ENCODE measurements around the gene ZFYVE21.

The ZFYVE21 gene

DNA sequence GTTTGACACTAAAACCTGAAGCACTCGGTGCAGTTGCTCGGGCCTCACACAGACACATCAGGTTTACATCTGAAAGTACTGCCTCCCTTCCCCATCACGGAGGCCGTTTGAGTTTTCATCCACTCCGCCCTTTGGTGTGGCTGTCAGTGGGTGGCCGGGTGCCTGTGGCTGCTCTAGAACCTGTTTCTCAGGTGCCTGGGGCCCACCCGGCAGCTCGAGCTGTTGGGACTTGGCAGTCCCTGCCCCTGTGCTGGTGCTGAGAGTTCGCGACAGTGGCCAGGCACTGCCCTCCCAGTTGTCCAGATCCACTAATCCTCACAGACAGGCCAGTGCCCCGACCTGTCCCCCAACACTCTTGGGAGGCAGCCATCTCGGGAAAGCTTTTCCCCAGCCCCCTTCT is 22.7 kb upstream of the ZFYVE21 start:
- DNase-seq, result no peak

DNA sequence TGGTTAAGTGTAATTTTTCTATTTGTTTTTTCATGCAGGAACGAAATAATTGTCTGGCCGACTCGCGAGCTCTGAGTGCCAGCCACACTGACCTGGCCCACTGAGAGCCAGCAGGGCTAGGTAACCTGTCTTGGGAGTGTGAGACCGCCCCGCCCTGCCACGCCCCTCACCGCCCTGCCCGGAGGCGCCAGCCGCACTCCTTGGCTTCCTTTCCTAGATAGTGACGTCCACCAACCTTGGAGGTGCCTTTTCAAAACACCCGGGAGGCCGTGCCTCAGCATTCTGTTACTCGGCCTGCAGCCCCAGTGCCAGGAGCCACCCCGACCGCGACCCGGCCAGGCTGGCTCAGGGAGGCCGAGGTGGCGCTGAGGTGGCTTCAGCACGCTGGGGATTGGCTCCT is 22.1 kb upstream of the ZFYVE21 start:
- DNase-seq, result no peak

DNA sequence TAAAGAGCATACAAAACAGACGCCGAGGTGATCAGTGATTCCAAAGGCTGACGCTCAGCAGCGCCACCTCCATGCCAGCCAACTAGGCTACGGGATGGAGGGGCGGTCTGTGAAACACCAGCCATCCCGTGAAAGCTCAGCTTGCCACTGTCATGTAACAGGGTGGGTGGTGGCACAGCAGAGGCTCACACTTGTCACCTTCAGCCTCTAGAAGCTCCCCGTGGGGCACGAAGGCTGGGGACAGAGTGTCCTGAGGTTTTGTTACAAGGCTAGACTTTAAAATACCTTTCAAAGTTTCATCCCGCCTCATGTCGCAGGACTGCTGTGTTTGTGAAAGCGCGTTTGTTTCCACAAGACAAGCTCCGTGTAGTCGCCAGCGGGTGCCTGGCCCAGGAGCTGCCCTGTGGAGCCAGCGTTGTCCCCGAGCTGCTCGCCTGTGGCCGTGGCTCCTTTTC is 21.0 kb upstream of the ZFYVE21 start:
- DNase-seq, result no peak

DNA sequence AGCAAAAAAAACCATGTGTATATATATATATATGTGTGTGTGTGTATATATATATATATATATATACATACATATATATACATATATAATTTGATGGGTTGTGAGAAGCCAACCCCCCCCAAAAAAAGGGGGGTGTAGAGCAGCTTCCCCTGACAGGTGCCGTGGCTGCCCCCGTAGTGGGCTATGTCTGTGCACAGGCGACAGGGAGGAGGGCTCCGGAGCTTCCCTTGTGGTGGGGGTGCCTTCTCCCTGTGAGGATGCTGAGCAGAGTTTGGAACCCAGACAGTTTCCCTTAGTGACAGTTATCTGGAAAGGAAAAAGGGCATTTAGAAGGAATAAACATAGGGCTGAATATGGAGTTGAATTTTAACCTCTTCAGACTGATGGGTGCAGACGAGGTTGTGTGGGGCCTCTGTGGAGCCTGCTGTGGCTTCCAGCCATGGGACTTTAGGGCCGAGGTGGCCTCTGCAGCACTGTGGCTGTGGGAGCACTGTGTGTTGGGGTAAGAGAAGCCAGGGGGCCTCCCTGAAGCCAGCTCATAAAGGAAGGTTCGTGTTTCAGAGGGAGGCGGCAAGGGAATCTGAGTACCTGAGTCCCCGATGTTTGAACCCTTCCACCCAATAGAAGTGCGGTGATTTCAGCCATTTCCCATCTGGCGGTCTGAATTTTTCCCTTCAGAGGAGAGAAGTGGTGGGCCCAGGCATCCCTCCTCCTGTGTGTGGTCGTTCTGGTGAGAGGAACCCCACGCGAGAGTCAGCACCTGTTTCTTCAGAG is 20.1 kb upstream of the ZFYVE21 start:
- no peak for DNase-seq

DNA sequence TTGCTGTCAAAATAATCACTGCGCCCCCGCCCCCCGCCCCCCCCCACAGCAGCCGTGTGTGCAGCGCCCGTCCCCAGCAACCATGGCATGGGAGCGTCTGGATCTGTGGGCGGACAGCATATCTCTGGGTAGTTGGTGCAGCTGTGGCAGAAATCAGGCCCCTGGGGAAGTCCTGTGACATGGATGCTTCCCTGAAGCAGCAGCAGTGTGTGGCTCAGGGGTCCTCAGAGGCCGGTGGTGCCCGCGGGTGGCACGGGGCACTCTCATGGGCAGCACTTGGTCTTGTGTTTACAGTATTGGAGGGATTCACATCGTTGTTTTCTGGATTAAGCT is 19.6 kb upstream of the ZFYVE21 start:
- DNase-seq, result no peak

DNA sequence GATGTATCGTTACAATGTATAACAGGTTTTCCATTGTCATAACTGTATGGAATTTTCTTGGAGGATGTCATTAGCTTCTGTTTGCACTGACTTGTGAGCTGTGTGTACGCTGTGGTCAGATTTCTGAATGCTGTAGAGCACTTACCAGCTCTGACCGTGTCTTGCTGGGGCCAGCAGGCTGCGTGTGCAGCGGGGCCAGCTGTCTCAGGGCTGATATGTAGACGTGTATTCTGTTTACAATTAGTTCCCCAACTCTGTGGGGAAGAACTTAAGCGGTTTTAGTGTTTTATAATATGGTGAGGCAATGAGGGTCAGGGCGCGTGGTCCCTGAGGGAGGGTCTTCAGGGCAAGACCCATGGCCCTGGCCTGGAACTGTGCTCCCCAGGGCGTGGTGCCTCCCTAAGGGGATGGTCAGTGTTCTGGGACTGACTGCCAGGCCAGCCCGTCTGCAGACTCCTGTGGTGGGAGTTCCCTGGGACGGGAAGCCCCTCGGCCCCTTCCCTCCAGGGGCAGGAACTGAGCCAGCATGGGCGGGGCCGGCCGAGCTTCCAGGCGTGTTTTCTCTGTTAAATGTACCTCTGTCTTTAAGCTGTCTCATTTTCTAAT is 19.0 kb upstream of the ZFYVE21 start:
- no peak for DNase-seq

DNA sequence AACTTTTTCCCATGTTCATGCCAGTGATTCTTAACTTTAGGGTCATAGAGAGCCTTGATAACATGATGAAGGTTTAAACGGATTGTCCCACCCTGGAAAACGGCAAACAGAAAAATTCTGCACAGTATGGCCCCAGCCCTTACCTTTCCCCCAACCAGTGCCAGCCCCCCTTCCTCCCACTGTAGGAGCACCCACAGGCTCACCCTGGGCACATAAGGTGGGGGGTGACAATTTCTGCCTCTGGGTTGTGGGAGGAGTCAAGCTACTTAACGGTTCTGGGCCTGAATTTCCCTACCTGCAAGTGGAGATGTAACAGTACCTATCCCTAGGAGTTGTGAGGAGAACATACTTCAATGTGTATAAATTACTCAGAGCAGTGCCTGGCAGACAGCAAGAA is 18.4 kb upstream of the ZFYVE21 start:
- no peak for DNase-seq

DNA sequence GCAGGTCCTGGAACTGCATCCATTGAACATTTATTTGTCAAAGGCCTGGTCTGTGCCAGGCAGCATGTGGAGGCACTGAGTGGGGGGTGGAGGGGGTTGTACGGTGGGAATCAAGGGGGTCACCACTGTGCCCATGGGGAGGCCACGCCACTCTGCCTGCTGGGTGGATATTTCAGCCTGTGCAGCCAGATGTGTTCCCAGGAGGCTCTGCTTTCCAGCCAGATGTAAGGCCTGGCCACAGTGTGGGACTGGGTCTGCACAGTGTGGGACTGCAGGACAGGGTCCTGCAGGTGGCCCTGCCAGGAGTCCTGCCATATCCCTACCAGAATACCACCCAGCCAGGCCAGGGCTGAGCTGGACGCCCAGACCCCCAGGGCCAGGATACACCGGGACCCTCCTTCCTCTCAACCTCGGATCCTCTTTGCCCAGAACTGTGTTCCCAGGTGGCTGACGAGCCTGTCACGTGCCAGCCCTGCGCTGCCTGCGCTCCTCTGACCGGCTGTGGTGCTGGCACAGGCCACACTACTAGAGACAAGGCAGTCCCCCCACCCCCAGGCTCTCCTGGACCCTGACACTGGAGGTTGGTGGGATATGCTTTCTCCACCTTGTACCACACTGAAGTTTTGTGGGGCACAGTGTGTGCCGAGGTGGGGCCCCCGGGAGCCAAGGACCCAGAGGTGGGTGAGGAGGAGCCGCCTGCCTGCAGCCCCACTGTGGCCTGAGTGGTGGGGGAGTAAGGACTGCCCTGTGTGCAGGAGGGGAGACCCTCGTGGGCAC is 17.8 kb upstream of the ZFYVE21 start:
- DNase-seq, result no peak

DNA sequence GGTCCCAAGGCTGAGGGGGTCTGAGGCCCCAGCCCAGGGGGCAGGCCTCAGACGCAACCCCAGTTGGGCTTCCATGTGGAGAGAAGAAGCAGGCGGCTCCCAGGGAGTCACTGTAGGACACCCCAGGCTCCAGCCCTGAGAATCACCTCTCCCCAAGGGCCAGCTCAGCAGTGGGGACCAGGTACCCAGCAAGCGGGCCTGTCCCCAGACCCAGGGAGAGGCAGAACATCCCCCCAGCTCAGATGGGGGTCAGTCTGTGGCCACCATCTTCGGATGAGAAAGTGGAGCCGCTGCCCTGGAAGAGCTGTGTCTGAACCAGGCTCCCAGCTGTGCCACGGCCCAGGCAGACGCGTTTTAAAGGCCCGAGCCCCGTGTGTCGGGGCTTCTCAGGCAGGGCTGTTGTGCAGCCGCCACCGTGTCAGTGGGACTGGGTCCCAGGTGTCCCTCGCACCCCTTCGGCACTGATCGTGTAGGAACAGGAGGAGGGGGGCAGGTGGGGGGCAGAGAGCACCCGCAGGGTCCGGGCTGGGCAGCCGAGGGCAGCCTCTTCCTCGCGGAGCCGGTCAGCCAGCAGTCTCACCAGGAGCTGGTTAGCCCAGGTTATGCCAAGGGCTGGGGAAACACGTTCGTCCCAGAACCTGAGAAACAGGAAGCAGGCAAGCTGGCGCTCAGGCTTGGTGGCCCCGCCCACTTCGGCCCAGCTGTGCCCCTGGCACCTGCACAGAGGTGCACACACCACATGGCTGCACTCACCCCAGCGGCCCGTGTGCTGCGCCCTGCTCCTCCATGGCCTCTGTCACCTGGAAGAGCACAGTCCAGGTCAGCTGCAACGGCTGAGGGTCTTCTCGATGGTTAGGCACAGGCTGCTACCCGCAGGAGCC is 17.0 kb upstream of the ZFYVE21 start:
- no peak for DNase-seq

DNA sequence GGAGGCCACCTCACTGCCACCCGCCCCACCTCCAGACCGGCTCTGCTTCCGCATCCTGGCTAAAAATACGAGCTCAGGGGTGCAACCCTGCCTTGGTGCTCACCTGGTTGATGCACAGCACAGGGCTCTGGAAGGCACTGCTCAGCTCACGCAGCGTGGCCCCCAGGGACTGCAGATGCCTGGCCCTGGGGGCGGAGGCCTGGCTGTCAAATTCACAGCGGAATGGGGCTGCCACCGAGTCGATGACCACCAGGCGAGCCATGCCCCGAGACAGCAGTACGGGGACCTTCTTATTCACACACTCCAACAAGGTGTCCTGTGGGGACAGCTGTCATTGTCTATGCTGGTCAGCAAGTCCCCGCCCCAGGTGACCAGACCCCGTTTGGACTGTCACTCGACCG is 16.3 kb upstream of the ZFYVE21 start:
- DNase-seq, result no peak

DNA sequence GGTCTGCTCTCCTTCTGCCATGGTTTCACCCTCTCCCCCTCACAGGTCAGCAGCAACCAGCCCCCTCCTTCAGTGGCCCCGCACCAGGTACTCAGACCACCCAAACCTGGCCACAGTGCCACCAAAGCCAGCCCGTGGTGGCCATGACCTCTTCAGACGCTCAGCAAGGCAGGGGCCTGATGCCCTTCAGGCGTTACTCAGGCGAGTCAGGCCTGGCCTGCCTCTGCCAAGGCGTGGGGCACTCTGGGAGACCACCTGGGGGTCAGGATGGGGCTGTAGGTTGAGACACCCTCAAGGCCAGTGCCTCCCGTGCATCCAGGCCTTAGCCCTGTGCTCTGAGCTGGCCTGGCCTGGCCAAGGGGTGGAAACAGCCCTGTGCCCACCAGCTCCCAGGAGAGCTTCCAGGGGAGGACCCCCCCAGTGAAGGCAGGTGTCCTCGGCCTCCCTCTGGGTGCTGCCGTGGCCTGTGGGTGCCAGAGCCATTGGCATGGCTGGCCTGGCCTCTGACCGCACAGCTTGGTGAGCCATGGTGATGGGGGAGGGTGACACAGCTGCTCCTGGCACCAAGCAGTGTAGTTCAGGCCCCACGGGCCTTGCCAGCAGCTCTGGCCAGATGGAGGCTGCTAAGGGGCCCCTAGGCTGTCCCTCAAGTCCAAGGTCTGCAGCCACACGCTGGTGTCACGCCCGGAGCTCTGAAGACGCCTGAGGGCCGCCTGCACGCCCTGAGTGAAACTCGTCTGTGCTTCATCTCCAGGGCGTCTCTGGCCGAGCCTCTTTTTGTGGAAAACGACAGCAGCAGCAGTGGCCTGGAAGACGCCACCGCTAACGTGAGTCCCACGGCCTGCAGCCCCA is 15.5 kb upstream of the ZFYVE21 start:
- no peak for DNase-seq

DNA sequence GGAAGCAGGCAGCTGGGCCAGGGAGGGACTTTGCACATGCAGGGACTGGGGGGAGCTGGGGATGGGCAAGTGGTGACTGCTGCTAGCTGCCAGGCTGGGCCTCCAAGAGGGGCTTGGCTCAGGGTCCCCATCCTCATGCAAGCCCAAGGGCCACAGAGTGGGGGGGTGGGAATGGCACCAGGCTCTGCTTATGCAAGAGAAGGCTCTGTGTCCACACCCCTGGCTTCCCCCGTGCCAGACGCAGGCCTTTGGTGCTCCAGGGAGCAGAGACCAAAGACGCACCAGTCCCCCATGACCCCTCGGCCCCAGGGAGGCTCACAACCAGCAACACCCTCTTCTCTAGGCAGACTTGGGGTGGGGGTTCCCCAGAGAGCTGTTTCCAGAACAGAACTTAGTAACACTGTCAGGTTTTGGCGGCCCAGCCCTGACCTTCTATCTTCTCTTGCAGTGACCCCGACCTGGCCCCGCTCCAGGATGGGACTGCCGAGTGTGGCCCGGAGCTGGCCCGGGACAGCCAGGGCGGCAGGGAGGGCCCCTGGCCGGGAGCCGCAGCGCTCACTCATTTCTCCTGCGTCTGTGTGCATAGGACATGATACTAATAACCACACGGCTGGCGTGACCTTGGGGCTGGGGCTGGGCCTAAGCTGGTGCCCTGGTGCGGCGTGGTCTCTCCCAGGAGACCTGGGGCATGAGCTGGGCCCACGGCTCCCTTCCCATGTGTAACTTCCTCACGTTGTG is 14.7 kb upstream of the ZFYVE21 start:
- DNase-seq, result no peak

DNA sequence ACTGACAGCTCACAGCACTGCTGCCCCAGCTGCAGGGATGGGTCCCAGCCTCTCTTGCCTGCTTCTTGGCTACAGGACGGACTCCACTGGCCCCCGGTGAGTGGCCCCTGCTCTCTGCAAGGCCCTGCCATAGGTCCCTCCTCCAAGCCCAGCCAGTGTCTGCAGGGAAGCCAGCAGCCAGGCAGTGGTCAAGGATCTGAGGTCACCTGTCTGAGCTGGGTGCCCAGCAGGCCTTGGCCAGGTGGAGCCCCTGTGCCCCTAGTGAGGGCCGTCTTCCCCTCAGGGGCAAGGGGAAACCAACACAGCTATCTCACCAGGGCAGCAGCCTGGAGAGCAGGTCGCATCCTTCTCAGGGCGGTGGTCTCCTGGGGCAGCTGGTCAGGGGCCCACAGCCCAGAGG is 13.5 kb upstream of the ZFYVE21 start:
- no peak for DNase-seq

DNA sequence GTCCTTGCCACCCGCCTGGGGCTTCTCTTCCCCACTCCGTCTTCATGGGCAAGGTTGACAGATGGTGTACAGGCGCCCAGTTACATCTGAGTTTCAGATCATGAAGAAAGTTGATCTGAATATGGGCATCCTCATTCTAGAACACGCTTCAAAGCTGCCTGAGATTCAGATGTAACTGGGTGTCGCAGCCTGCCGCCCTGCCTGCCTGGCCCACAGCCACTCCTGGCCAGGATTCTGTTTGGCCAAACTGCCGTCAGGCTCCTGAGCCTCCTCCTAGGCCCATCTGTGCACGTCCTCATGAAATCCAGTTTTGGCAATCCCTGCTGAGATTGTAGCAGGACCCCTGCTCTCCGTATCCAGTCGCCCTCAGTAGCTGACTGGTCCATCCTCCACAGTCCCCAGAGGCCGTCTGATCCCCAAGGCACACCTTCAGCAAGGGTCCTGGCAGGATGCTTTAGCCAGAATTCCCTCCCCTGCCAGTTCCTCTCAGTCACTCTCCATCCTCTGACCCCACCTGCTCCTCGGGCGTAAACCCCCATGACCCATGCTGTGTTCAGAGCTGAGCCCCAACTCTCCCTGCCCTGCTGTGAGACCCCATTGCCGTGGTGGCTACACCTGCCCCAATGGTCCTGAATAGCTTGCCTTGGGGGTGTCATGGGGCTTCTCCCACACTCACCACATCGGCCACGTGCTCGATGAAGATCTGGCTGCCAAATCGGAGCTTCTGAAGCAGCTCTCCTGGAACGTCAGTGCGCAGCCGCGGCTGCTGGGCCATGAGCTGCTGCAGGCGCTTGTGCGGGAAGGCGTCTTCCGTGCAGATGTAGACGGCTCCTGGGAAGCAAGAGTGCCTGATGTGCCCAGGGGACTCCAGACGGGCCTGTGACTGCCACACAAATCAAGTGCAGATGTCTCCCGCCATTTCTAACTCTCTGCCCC is 12.8 kb upstream of the ZFYVE21 start:
- no peak for DNase-seq

DNA sequence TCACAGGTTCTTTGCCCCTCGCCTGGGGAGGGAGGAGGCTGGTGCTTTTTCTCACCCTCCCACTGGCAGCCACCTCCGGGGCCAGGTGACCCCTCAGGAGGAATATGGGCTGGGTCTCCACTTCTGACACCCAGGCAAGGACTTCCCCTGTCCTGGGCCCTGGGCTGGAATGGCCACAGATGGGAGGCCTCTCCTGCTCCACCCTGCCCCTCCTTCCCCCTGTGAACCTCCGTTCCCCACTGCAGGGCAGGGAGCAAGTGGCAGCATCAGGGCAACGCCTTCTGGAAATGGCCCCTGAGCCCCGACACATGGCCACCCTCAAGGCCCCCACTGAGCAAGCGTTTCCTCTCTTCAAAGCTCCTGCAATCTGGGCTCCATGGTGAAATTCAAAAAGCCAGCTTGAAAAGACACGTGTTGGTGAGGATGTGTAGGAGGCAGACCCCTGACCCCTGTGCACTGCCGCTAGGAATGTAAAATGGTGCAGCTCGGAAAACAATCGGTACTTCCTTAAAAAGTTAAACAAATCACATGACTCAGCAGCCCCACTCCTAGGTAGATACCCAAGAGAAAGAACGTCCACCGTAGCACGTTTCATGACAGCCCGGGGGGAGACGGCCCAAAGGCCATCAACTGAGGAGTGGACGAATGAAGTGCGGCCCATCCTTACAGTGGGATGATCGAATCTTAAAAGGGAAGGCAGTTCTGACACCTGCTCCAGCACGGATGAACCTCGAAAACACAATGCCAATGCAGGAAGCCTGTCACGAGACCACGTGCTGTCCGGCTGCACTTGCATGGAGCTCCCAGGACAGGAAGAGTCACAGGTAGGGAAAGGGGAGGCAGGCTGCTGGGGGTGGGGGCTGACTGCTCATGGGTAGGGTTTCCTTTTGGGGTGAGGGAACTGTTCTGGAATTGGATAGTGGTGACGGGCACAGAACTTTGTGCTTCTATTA is 11.9 kb upstream of the ZFYVE21 start:
- DNase-seq, result no peak

DNA sequence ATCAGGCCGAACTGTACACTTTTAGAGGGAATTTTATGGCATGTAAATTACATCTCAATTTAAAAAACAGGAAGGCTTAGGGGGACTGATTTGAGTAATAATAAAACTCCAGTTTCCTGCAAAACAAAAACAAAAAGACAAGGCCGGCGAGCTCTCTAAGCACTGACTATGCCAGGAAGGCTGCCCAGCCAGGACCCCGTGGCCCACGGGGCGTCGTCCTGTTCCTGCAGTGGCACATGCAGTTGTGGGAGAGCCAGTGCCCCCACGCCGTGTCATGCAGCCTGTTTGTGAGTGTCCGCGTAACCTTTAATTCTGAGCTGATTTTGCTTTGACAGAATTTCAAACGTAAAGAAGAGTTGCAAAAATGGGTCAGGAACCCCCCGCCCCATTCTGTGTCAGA is 10.9 kb upstream of the ZFYVE21 start:
- DNase-seq, result no peak

DNA sequence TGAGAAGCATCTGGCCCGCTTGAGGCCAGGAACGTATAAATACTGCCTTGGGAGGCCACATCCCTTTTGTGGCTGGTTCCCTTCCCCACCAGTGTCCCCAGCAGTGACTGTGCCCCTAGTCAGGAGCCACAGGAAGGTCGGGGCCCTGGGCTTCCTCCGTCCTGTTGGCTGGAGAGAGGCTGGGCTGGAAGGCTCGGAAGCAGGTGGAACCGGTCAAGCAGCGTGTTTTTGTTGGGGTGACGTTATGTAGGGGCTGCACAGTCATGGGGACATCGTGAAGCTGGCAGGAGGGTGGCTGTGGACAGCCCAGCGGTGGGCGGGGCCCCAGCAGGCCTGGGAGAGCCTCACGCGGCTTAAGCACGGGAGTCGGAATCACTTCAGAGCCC is 10.5 kb upstream of the ZFYVE21 start:
- no peak for DNase-seq

DNA sequence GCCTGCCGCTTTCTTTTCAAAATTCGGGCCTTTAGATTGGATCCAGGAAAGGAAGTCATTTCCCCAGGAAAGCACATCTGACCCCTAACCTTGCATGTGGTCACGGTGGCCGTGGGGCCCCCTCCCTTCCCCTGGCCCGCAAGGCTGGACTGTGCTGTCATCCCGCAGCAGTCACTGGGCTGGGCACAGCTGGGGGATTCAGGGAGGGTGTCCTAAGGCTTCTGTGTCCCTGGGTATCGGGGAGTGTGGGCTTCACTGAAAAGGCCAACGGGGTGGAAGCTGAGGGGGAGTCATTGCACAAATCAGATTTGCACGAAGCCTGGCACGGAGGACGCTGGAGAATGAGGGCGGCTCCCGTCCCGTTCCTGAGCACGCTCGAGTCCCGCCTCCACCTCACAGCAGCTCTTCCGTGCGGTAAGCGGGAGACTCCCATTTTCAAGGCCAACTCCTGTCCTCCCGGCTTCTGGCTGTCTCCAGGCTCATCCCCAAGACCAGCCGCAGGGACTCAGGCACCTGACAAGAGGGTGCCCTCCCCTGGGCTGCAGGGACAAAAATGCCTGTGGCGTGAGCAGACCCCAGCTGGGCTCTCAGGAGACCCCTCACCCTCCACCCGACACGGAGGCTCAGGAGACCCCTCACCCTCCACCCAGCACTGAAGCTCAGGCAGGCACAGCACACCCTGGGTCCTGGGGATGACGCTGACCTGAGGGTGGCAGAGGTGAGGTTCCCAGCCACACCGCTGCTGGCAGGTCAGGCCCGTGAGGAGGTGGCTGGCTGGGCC is 9.9 kb upstream of the ZFYVE21 start:
- no peak for DNase-seq

All from CD4-positive, alpha-beta T cell treated with Interleukin-17A for 1 hour (primary cell).